IPS-18c (cell line): ENCODE data around the gene IL23A.
A peak's percentile ranks its signal among the peaks of the same experiment; 100 is the strongest.
"Not testable (repeated sequence)": the region's sequence is repeated elsewhere in the genome, so short reads cannot be mapped to it uniquely, and the experiment has no call there.

Experiments
- H3K4me3 ChIP-seq: 2 replicates; pipeline ENCODE4 v1.7.0; 2013; ENCODE audit warnings: low read depth, mild to moderate bottlenecking, low read length, moderate library complexity; ENCODE audit not compliant: insufficient read depth
- H3K9me3 ChIP-seq: one replicate; pipeline ENCODE4 v1.6.1; 2013; ENCODE audit warnings: mild to moderate bottlenecking, low read length, moderate library complexity; ENCODE audit not compliant: control insufficient read depth, insufficient read depth

Gene IL23A

DNA sequence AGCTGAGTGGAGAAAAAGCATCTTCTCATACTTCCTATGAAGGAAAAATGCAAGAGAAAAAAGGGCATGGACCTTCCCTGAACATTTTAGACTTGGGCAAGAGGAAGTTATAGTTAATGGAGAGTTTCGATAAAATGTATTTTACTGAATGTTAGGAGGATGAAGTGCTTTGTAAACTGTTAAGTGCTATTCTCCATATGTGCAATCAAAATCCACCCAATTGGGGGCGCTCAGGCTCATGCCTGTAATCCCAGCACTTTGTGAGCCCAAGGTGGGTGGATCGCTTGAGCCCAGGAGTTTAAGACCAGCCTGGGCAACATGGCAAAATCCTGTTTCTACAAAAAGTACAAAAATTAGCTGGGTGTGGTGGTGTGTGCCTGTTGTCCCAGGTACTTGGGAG, 21.0 kb upstream of the IL23A start:
- no peak overlapping the region for H3K4me3 ChIP-seq
- H3K9me3 ChIP-seq: no peaks in the 10 kb centered on the region

DNA sequence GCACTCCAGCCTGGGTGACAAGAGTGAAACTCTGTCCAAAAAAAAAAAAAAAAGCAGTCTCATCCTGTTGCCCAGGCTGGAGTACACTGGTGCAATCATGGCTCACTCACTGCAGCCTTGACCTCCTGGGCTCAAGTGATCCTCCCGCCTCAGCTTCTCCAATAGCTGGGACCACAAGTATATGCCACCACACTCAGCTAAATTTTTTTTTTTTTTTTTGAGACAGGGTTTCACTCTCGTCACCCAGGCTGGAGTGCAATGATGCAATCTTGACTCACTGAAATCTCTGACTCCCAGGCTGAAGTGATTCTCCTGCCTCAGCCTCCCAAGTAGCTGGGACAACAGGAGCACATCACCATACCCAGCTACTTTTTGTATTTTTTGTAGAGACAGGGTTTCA, 17.7 kb upstream of the IL23A start:
- no peak overlapping the region for H3K4me3 ChIP-seq
- H3K9me3 ChIP-seq: no peaks in the 10 kb centered on the region

DNA sequence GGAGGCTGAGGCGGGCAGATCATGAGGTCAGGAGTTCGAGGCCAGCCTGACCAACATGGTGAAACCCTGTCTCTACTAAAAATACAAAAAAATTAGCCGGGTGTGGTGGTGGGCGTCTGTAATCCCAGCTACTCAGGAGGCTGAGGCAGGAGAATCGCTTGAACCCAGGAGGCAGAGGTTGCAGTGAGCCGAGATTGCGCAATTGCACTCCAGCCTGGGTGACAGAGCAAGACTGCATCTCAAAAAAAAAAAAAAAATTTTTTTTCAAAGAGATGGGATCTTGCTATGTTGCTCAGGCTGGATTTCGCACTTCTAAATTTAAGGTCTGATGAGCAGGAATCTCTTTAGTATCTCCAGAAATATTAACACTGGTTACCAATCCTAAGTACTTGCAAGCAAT, 17.1 kb upstream of the IL23A start:
- H3K9me3 ChIP-seq, H3K4me3 ChIP-seq: not testable (repeated sequence)

DNA sequence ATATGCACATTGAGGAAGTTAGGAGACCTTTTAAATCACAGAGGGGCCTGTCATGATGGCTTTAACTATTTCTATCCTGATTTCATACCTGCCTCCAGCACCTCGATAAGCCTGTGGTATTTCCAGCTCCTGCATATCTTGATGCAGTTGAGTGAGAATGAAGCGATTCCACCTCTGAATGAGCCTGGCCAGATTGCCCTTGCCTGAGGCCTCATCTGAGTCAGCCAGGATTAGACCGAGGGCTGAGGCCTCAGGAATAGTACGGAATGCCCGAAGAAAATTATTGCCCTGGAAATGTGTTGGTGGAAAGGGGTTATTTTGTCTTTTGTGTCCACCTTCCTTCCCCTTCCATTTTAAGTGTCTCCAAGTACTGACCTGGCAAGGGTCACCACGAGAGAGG, 14.5 kb upstream of the IL23A start:
- Histone ChIP-seq H3K4me3 (no peak overlapping the region), H3K9me3 (no peaks in the 10 kb centered on the region)

DNA sequence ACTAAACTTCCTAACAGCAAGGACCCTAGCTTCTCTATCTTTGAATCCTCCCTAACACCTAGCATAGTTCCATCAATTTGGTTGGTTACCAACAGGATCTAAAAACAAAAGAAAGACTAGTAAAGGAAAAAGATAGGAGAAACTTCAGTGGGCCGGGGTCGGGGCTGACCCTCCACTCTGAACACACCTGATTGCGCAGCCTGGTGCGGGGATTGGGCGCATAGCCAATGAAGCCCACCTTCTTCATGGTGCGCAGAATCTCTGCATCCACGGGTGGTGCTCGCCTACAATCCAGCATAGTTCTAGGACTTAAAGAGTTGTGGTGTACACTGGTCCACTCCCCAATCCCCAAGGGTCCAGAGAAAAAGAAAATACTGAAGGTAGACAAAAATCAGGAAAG, 12.6 kb upstream of the IL23A start:
- no peaks in the 10 kb centered on the region for H3K9me3 ChIP-seq
- no peak overlapping the region for H3K4me3 ChIP-seq

DNA sequence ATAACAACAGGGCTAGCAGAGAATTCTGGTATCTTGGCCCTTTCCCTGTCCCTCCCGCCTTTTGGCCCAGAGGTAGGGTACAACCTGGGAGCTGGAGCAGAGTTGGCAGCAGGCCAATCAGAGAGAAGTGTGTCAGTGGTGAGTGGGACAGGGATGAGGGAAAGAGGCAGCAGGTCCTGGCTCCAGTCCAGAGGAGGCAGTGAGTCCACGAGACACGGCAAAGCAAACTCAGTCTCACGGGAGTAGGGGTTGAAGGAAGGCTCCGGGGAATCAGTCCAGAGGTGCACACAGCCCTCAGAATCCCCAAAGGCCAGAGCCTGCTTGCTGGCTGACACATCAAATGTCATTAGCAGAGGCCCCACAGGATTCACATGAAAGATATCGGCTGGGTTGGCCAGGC, 12.2 kb upstream of the IL23A start:
- Histone ChIP-seq H3K4me3 (no peak overlapping the region), H3K9me3 (no peaks in the 10 kb centered on the region)

DNA sequence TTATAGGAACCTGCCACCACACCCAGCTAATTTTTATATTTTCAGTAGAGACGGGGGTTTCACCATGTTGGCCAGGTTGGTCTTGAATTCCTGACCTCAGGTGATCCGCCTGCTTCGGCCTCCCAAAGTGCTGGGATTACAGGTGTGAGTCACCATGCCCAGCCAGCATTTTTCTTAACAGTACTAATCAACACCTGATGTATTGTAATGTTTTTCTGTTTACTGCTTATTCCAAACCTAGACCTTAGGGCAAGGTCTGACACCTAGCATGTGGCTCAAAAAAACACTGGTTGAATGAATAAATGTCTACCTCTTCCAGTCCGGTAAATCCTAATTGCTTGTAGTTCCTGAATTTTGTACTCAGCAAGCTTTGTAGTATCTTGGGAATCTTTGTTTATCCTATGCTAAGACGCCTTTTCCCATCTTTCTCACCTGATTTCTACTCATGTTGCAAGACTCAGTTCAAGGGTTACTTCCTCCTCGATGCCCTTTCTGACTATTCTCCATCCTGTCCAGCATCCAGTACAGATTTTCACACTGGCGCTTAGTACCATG, 7.7 kb upstream of the IL23A start:
- H3K4me3 ChIP-seq: no peak overlapping the region
- H3K9me3 ChIP-seq: no peaks in the 10 kb centered on the region

DNA sequence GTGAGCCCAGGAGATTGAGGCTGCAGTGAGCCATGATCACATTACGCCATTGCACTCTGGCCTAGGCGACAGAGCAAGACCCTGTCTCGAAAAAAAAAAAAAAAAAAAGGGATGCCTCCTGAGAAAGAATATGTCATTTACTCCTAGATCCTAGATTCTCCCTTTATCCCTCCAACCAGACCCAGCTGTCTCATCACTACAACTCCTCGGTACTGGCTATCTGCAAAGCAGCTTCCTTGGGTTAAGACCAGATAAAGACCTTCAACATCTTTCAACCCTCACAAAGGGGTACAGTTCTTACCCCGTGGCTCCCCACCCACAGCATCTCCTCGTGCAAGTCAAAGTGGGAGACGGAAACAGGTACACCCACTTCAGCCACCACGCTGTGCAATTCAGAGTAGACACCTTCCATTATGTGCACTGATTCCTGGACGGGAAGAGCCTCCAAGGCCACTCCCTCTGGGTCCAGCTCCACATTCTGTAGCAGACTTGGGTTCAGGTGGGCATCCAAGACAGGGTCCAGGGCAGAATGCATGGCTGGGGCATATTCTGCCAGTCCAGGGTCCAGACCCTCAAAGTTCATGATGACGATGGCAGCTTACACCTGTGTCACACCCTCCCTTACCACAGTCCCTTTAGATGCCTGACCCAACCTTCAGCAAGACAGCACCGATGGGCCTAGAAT, 6.0 kb upstream of the IL23A start:
- Histone ChIP-seq H3K9me3 (no peaks in the 10 kb centered on the region), H3K4me3 (peak overlapping the region; percentile 68)

DNA sequence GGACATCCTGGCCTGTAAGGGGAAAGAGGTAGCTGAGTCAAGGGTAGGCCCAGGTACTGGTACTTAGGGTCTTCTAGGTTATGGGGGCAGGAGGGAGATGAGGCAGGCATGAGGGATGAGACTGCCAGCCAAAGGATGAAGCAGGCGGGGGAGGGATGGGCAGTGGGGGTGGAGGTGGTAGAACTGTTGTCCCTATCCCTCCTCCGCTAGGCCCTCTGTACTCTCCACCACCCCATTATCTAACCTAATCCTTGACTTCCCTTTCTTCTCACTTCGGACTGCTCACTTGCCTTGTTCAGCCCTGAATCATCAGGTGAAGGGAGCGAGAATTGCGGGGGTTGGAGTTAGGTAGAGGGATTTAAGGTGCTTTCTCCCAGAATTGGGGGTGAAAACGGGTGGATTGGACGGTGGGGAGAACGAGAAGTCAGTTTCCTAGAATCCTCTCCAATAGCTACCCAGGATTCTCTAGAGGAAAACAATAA, 5.4 kb upstream of the IL23A start:
- no peaks in the 10 kb centered on the region for H3K9me3 ChIP-seq

DNA sequence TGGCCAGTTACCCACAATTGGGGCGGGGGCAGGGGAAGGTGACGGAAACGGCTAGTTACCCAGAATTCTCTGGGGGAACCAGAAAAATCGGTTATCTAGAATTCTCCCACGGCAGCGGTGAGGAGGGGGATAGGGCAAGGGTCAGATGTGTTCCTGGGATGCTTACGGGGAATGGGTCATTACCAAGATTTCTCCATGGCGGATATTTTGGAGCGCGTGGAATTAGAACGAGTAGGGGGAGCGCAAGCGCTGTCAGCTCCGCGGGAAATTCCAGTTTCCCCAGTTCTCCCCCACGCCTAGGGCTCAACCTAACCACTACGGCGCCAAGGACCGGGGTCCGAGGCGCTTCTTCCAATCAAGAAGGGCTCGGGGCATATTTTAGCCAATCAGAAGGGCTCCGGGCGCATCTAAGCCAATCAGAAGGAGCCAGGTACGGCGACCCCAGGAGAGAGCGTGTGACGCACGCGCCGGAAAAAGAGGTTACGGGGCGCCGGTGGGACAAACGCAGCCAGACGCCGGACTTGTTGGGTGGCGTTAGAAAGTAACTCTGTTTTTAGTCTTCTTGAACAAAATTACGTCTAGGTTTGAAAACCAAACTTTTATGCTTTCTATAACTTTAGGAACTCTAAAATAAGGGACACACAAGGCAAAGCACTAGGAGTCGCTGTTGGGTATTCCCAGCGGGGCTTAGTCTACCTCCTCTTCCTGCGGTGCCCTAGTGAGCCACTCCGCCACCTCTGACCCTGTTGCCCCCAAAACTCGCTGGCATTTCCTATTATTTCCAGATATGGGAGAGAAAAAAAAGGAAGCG, 4.8 kb upstream of the IL23A start, which contains the start of gene PAN2:
TSS of gene PAN2 (minus strand) at position 322 of the 811 bp plus-strand sequence. CDS start 906 bp downstream, outside the sequence.
- Histone ChIP-seq H3K9me3 (no peaks in the 10 kb centered on the region), H3K4me3 (peak within 1 kb of the TSS; percentile 68)

More for the DNA sequence above, 5.4 kb upstream of the IL23A start:
- H3K4me3 ChIP-seq: peak overlapping the region; percentile 68

DNA sequence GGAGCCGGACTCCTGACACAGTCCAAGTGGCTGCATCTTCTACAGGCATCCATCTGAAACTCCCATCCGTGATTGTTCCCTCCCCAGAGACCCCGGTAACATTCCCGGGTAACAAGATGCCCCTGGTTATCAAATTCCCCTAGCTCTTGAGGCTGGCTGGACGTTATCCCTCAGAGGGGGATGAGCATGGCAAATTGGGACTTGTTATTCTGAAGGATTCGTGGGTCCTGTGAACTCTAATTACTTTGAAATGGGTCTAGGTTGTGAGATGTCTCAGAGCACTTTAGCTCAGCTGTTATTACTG, 4.2 kb upstream of the IL23A start:
- H3K9me3 ChIP-seq: no peaks in the 10 kb centered on the region
- peak overlapping the region; percentile 68 for H3K4me3 ChIP-seq

DNA sequence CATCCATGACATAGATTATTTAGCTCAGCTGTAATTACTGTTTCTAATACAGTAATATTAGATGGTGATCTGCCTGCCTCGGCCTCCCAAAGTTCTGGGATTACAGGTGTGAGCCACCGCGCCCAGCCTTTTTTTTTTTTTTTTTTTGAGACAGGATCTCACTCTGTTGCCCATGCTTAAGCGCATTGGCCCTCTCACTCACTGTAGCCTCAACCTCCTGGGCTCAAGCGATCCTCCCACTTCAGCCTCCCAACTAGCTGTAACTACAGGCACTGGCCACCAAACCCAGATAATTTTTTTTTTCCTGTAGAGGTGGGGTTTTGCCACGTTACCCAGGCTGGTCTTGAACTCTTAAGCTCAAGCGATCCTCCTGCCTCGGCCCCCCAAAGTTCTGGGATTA, 3.2 kb upstream of the IL23A start:
- H3K9me3 ChIP-seq, H3K4me3 ChIP-seq: not testable (repeated sequence)

DNA sequence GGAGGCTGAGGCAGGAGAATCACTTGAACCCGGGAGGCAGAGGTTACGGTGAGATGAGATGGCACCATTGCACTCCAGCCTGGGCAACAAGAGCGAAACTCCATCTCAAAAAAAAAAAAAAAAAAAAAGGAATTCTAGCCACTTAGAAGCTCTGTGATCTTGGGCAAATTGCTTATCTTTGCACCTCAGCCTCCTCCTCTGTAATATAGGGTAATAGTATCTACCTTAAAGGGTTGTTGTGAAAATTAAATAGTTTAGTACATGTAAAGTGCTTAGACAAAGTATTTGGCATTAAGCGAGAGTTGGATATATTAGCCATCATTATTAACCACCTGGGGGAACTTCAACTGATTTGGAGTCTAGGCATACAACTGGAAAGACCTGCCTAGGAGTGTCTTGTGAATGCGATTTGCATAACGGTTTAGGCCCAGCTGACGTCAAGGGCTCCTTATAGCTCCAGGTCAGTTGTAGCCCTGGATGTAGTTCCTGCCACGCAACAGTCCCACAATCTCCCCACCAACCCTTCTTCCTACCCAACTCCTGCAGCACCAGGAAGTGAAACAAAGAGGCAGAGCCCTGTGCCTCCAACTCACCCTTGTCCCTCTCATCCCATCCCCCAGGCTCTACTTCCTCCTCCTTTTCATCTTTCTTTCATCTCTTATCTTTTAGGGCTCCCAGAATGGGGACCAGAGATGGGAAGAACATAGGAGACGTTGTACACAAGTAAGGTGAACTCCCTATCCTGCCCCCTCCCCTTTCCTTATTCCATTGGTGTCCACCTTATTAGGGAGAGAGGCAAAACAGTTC, 2.1 kb upstream of the IL23A start:
- Histone ChIP-seq H3K9me3 (no peaks in the 10 kb centered on the region), H3K4me3 (no peak overlapping the region)

DNA sequence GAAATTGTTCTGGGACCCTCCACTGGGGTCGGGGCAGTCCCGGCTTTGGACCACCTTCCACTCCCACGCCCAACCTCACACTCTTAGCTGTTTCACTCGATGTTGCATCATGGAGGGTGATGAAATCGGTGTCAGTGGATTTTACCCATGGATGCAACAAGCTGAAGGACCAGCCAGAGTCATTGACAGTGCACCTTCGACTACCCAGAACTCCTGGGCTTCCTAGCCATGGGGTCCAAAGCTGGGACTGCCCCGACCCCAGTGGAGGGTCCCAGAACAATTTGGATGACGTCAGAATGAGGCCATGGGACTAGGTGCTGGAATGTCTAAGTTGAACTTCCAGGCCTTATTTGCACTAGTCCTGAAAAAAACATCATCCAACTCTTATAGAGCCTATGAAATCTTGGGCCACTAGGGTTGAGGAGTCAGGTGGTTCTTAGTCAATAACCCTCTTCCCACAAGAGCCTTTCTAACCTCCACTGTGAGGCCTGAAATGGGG, 882 bp upstream of the IL23A start:
- H3K4me3 ChIP-seq: 0 out of 2 replicates have a peak overlapping the region, but pooled peaks have one; percentile 28
- no peaks in the 10 kb centered on the region for H3K9me3 ChIP-seq

DNA sequence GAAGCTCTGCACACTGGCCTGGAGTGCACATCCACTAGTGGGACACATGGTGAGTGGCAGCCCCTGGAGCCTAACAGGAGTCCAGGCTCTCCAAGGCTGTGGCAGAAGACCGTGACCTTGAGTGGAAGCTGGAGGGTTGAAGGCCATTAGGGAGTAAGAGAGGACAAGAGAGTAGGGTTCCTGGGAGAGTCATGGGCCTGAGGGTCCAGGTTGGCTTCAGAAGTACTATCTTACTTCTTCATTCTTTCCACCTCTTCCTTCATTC, 406 bp downstream of the IL23A start:
- H3K9me3 ChIP-seq: no peaks in the 10 kb centered on the region
- H3K4me3 ChIP-seq: peak overlapping the region; percentile 6; the same call in 1 of the 2 replicates

DNA sequence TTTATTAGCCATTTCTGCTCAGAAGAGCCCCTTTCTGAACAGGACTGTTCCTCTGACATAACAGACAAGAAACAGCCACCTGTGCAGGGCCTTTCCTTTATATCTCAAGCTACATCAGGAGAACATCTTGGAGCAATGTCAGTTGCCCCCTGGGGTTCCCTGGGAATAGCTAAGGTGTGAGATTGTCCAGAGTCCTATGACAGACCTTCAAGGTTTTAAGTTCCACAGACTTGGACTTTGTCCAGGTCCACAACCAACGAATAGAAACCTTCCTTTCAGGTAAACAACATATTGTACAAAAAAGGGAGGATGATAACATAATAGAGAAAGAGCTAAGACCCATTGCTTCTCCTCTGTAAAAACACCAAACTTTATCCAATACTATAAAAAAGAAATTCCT, 2.9 kb downstream of the IL23A start:
- H3K9me3 ChIP-seq: no peaks in the 10 kb centered on the region
- no peak overlapping the region for H3K4me3 ChIP-seq

DNA sequence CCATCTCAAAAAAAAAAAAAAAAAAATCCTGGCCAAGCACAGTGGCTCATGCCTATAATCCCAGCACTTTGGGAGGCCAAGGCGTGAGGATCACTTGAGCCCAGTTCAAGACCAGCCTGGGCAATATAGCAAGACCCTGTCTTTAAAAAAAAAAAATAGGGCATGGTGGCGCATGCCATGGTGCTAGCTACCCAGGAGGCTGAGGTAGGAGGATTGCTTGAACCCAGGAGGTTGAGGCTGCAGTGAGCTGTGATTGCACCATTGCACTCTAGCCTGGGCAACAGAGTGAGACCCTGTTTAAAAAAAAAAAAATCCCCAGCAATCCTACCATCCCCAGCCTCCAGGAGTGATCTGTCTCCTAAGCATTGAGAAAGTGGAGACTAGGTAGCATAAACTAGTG, 3.6 kb downstream of the IL23A start:
- not testable (repeated sequence) for H3K9me3 ChIP-seq, H3K4me3 ChIP-seq
